GM10266 (cell line): ENCODE measurements around the gene SPOPL.

Experiments
- DNase-seq: peaks from one replicate; pipeline ENCODE4 v3.0.0; 2012; ENCODE audit errors: extremely low spot score
- CTCF ChIP-seq: IDR thresholded peaks from 2 replicates; pipeline ENCODE4 v1.5.1; 2012; ENCODE audit warnings: mild to moderate bottlenecking, low read depth; ENCODE audit not compliant: control insufficient read depth, insufficient read depth; ENCODE audit errors: missing control alignments

SPOPL gene

GRCh38 chr2:138550670-138551287, 49.2 kb downstream of the SPOPL start:
- no peak for DNase-seq
- no peak for TF ChIP-seq CTCF

- no peak for DNase-seq
- no peak for TF ChIP-seq CTCF
Observed at GRCh38 chr2:138554123-138554522, 52.6 kb downstream of the SPOPL start.

- TF ChIP-seq CTCF = no peak
Observed at GRCh38 chr2:138559641-138560040, 58.1 kb downstream of the SPOPL start.

GRCh38 chr2:138564586-138565229, 63.1 kb downstream of the SPOPL start:
- DNase-seq = no peak
- no peak for TF ChIP-seq CTCF

More at GRCh38 chr2:138559641-138560040, 58.1 kb downstream of the SPOPL start:
- DNase-seq = no peak

- DNase-seq = no peak
- TF ChIP-seq CTCF = no peak
Observed at GRCh38 chr2:138565230-138565598, 63.6 kb downstream of the SPOPL start.

GRCh38 chr2:138572318-138572717, 70.7 kb downstream of the SPOPL start:
- TF ChIP-seq CTCF = no peak
- no peak for DNase-seq

GRCh38 chr2:138577066-138577465, 75.5 kb downstream of the SPOPL start:
- DNase-seq = no peak
- TF ChIP-seq CTCF = no peak
